Brain microvascular endothelial cell (primary cell): Measurements from ENCODE around the gene IRX3.

ENCODE experiments used
- DNase-seq: peaks from one replicate; pipeline ENCODE4 v3.0.0-alpha.2; 2020
- H3K27ac ChIP-seq: fragments of 250-450 bp; sonication (Bioruptor Pico); 2 replicates; pipeline ENCODE4 v1.5.1; 2020; ENCODE audit warnings: mild to moderate bottlenecking, moderate library complexity
- H3K27me3 ChIP-seq: fragments of 250-450 bp; sonication (Bioruptor Pico); replicated peaks from 2 replicates; pipeline ENCODE4 v1.5.1; 2020; ENCODE audit warnings: mild to moderate bottlenecking
- H3K36me3 ChIP-seq: fragments of 250-450 bp; sonication (Bioruptor Pico); replicated peaks from 2 replicates; pipeline ENCODE4 v1.5.1; 2020; ENCODE audit warnings: mild to moderate bottlenecking
- H3K4me3 ChIP-seq: 2 replicates; pipeline ENCODE4 v1.5.1; 2011; ENCODE audit warnings: low read depth, mild to moderate bottlenecking, control low read depth, low read length, moderate library complexity
- in situ Hi-C: cut with HindIII; loops from 2 replicates; pipeline ENCODE4 v1.10.0; 2017; ENCODE audit warnings: low sequenced_read_pairs, low pct_ligation_motif_present
- TF ChIP-seq, protein P1 (sequence below): IDR thresholded peaks from 2 replicates; pipeline ENCODE4 v1.5.1; 2011; ENCODE audit warnings: low read depth, mild to moderate bottlenecking, moderate library complexity, low read length, control low read depth, inconsistent platforms; ENCODE audit errors: missing control alignments

Gene IRX3

DNA sequence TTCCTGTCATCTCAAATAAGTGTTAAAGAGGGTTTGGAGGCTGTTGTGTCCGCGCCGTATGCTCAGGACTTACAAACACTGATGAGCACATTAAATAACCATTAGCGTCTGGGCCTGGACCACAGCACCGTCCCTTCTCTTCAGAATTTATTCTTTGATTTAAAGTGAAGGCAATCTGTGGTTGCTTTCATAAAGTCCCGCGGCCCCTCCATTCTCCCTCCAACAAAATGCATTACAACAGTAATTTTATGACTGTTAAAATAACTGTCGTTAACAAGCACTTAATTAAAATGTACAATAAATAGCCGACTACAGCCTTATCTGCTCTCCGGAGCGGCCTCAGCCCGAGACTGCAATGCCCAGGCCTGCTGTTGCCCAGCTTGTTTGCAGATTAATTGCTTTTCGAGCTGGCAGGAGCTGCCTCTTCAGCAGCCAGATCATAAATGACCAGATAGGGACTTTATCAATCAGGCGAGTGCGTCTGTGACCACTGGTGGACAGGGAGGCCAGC lies 30.6 kb upstream of the IRX3 start:
- no peak overlapping the region for H3K4me3 ChIP-seq
- DNase-seq, result no peak
- no peak overlapping the region for H3K27ac ChIP-seq
- H3K27me3 ChIP-seq, result no peaks in the 10 kb centered on the region
- in situ Hi-C loops, result no loop called here
- TF ChIP-seq, protein P1, sequence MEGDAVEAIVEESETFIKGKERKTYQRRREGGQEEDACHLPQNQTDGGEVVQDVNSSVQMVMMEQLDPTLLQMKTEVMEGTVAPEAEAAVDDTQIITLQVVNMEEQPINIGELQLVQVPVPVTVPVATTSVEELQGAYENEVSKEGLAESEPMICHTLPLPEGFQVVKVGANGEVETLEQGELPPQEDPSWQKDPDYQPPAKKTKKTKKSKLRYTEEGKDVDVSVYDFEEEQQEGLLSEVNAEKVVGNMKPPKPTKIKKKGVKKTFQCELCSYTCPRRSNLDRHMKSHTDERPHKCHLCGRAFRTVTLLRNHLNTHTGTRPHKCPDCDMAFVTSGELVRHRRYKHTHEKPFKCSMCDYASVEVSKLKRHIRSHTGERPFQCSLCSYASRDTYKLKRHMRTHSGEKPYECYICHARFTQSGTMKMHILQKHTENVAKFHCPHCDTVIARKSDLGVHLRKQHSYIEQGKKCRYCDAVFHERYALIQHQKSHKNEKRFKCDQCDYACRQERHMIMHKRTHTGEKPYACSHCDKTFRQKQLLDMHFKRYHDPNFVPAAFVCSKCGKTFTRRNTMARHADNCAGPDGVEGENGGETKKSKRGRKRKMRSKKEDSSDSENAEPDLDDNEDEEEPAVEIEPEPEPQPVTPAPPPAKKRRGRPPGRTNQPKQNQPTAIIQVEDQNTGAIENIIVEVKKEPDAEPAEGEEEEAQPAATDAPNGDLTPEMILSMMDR, result no peak
- no peaks in the 10 kb centered on the region for H3K36me3 ChIP-seq

DNA sequence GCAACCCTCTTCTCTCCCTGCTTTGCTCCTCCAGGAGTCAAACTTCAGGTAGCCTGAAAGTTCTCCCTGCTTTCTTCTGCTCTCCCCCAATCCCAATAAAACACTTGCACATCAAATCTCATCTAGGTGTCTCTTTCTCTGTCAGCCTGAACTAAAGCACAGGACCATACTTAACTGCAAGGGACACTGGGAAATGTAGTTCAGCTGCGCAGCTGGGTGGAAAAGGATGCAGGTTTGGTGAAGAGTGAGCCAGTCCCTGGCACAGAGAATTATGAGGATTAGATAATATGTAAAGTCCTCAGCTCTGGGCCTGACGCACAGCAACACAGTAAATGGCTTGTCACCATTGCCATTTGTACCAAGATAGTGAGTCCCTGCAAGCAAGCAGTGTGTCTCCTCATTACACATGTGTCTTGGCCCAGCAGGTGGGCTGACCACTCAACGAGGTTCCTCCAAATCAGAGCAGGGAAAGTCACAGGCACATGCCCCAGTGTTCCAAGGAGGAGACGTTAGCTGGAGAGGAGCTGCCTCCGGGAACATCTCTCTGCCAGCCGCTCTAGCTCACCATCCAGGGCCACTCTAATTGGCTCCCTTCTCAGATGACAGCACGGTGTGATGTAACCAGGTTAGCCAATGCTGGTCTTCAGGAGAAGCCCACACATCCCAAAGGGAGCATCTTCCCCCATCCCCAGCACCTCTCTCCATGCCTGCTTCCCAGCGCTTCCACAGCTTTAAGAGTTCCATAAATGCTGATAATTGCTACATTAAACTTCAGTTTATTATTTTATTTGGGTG lies 29.7 kb upstream of the IRX3 start:
- Histone ChIP-seq H3K27ac (no peak overlapping the region), H3K27me3 (no peaks in the 10 kb centered on the region), H3K36me3 (no peaks in the 10 kb centered on the region), H3K4me3 (no peak overlapping the region)
- in situ Hi-C loops, result no loop called here
- DNase-seq, result no peak
- TF ChIP-seq, protein P1, result no peak

DNA sequence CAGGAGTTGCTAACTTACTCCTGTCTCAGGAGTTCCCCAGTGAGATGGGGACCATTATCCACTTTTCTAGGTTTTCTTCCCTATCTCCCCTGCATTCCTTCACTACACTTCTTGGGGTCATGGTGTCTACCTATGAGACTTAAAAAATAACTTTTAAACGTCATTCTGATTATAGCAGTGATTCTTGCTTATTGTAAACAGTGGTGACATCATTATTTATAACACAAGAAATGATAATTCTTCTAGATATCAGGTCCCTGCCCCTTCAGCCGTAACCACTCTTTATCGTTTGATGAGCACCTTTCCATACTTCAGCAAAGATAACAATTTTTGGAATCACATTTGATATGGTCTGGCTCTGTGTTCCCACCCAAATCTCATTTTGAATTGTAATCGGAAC lies 27.2 kb upstream of the IRX3 start:
- TF ChIP-seq, protein P1, result no peak
- no peak overlapping the region for H3K4me3 ChIP-seq
- no peak overlapping the region for H3K27ac ChIP-seq
- no peaks in the 10 kb centered on the region for H3K27me3 ChIP-seq
- H3K36me3 ChIP-seq, result no peaks in the 10 kb centered on the region
- no peak for DNase-seq
- in situ Hi-C loops, result no loop called here

DNA sequence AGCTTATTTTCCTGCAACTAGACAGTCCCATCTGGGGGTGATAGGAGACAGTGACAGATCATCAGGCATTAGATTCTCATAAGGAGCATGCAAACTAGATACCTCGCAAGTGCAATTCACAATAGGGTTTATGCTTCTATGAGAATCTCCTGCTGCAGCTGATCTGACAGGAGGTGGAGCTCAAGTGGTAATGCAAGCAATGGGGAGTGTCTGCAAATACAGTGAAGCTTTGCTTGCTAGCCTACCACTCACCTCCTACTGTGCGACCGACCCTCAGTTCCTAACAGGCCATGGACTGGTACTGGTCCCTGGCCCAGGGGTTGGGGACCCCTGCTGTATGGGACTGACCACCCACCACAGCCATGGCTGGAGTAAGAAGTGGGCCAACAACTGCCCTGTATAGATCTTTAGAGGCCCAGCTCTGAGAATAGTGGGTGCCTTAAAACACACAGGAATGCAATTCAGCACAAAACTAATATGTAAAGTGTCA lies 26.0 kb upstream of the IRX3 start:
- in situ Hi-C loops, result no loop called here
- no peak overlapping the region for H3K4me3 ChIP-seq
- no peaks in the 10 kb centered on the region for H3K36me3 ChIP-seq
- DNase-seq, result no peak
- TF ChIP-seq, protein P1, result no peak
- H3K27ac ChIP-seq, result no peak overlapping the region
- H3K27me3 ChIP-seq, result no peaks in the 10 kb centered on the region

DNA sequence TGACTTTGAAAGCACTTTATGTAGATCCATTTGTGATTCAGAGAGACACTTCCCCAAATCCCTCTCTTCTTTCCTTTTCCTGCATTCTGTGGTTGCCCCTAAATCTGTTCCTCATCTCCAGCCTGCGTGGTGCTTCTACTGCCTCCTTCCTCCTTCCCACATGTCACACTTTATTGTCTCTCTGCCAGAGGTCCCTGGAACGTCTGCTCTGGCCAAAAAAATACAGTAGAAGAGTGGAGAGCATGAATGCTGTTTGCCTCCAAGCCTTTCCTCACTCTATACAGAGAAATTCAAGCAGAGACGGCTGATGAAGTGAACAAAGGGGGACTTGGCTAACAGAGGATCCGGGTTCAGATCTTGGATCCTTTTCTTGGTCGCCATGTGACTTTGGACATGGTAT lies 22.8 kb upstream of the IRX3 start:
- TF ChIP-seq, protein P1, result no peak
- in situ Hi-C loops, result no loop called here
- DNase-seq, result no peak
- Histone ChIP-seq H3K36me3 (no peaks in the 10 kb centered on the region), H3K27me3 (no peaks in the 10 kb centered on the region), H3K4me3 (no peak overlapping the region), H3K27ac (no peak overlapping the region)
